GM12874 (cell line): Measurements from ENCODE around the gene KIF26A.

Experiments used
- TF ChIP-seq, protein P1 (sequence below): IDR thresholded peaks from 2 replicates; pipeline ENCODE4 v1.5.1; 2011; ENCODE audit warnings: low read depth, mild to moderate bottlenecking, control low read depth, low read length, moderate library complexity; ENCODE audit not compliant: insufficient read depth

KIF26A gene

DNA sequence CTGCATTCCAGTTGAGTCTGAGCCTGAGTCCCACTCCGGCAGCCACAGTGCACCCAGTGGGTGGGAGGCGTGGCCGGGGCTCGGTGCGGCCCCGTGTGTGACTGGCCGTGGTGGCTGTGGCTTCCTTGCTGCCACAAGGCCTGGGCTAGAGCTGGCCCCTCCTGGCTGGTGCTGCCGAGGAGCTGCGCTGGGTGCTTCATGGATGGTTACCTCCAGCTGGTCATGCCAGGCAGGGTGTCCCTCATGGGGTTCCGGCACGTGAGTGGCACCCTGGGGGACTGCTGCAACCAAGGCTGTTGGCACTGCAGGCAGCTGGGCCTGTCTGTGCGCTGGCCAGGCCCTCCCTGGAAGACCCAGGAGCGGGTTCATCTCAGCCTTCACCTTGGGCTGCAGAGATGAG, 62.7 kb downstream of the KIF26A start:
- TF ChIP-seq, protein P1, sequence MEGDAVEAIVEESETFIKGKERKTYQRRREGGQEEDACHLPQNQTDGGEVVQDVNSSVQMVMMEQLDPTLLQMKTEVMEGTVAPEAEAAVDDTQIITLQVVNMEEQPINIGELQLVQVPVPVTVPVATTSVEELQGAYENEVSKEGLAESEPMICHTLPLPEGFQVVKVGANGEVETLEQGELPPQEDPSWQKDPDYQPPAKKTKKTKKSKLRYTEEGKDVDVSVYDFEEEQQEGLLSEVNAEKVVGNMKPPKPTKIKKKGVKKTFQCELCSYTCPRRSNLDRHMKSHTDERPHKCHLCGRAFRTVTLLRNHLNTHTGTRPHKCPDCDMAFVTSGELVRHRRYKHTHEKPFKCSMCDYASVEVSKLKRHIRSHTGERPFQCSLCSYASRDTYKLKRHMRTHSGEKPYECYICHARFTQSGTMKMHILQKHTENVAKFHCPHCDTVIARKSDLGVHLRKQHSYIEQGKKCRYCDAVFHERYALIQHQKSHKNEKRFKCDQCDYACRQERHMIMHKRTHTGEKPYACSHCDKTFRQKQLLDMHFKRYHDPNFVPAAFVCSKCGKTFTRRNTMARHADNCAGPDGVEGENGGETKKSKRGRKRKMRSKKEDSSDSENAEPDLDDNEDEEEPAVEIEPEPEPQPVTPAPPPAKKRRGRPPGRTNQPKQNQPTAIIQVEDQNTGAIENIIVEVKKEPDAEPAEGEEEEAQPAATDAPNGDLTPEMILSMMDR, result no peak

DNA sequence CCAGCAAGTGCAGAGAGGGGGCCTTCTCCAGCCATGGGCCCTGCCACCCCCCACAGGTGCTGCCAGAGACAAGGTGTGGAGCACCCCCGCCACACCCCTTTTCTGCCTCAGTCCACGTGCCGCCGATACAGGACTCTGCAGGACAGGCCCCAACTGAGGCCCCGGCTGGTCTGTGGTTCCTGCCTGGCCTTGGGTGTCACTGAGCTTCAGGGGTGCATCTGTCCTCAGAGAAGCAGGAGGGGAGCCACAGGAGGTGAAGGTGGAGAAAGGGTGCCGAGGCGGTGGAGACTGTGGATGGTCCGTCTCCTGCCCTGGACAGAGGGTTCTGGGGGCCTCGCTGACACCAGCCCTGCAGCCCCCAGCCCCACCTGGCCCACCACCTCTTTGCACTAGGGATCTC, 63.1 kb downstream of the KIF26A start:
- TF ChIP-seq, protein P1, result no peak

DNA sequence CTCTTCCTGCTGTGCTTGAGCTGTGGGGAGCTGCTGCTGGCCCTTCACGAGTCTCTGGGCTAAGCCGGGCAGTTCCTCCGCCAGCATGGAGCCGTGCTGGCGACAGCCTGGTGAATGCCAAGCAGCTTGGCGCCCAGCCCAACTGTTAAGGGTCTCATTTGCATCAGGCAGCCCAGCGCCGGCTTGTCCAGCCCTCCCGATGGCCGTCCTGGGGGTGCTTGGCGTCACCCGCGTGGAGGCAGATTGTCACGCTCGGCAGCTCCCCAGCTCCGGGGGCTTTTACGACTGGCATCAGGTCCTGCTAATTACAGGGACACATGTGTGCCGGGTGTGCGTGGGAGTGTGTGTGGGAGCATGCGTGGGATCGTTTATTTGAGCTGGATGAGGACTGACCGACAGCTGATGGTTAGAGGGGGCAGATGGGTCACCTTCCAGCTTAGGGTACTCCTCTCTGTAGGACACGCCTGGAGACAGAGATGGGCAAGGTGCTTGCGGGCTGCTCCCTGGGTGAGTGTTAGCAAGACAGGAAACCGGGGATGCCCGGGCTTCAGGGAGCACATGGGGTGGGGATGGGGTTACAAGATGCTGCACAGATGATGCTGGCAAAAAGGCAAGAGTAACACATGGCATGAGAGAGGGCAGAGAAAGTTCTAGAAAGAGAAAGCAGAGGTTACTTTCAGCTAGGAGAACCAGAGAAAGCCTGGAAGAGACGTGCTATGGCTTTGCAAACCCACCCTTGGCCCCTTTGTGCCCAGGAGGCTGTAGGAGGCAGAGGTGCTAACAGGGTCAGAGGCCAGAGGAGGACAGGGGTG, 64.1 kb downstream of the KIF26A start:
- TF ChIP-seq, protein P1, result no peak

DNA sequence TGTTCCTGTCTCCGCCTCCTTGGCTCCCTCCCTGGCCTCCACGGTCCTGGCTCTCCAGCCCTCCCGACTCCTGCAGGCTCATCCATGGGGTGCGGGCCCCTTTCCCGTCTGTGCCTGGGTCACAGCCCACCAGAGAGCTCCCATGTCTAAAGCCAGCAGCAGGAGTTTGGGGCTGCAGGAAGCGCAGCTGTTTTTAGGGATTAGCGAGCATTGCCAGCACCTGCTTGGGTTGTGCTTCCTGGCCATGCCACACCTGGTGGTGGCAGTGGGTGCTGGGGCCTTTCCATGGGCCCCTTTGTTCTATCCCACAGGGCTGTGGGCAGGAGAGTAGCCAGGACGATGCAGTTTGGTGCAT, 64.7 kb downstream of the KIF26A start:
- TF ChIP-seq, protein P1, result no peak

DNA sequence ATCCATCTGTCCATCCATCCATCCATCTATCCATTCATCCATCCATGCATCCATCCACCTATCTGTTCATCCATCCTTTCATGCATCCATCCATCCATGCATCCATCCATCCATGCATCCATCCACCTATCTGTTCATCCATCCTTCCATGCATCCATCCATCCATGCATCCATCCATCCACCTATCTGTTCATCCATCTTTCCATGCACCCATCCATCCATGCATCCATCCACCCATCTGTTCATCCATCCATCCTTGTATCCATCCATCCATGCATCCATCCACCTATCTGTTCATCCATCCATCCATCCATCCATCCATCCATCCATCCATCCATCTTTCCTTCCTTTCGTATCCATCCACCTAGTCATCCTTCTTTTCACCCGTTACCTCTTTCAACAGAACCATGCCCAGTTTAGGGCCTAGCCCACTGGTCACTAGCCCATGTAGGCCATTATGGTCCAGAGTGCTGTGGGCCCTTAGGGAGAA, 66.3 kb downstream of the KIF26A start:
- TF ChIP-seq, protein P1, result no peak

DNA sequence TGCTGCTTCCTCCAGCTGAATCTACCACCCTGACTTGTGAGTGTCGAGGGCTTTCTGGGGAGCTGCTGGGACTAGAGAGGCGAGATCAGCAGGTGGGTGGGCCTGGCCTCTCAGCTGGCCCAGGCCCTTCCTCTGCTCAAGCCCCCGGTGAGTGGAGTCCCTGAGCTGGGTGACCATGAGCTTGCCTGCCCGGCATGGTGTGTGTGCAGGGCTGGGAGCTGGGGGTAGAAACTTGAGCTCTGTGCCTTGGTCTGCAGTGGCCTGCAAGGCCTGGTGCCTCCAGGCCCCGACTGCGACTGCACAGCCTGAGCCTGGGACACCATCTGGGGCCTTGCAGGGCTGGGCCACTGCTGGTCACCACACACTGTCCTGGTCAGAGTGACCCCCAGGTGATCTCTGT, 67.4 kb downstream of the KIF26A start:
- TF ChIP-seq, protein P1, result no peak

DNA sequence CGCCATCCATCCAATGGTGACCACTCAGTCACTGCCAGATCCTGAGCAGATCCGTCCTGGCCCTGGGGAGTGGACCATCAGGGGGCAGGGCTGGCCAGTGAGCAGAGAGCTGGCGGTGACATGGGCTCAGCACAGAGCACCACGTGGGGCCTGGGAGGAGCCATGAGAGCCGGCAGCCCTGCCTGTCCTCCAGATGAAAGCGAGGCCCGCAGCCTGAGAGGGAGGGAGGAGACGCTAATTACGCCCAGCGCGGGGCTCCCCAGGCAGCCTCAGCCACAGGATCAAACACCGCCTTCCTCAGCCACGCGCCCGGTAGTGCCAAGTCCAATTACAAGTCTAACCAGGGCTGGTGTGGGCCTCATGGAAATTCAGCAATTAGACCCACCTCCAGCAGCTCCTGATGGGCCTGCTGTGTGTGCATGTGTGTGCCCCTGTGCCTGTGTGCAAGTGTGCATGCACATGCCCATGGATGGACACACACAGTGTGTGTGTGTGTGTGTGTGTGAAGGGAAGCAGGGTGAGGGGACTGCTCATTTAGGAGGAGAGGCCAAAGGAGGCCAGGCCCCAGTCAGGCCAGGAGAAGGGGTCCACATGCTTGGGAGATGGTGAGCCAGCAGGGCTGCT, 68.0 kb downstream of the KIF26A start:
- TF ChIP-seq, protein P1, result no peak
